IPS DF 4.7 (cell line): ENCODE results near the gene CNIH2.
A peak's percentile ranks its signal among the peaks of the same experiment; 100 is the strongest.

Experiments used
- DNase-seq: peaks from one replicate; pipeline ENCODE4 v3.0.0-alpha.2; 2013; ENCODE audit warnings: low spot score; ENCODE audit errors: extremely low read depth

Gene CNIH2

GRCh38 chr11:66259225-66259624 lies 18.8 kb upstream of the CNIH2 start:
- no peak for DNase-seq

GRCh38 chr11:66259956-66260355 lies 18.0 kb upstream of the CNIH2 start:
- no peak for DNase-seq

GRCh38 chr11:66261578-66261977 lies 16.4 kb upstream of the CNIH2 start:
- no peak for DNase-seq

- DNase-seq, result no peak
Observed at GRCh38 chr11:66262191-66262590, 15.8 kb upstream of the CNIH2 start.

GRCh38 chr11:66262696-66263095 lies 15.3 kb upstream of the CNIH2 start:
- DNase-seq, result no peak

GRCh38 chr11:66263231-66263630 lies 14.7 kb upstream of the CNIH2 start:
- no peak for DNase-seq

GRCh38 chr11:66263785-66264184 lies 14.2 kb upstream of the CNIH2 start:
- DNase-seq, result no peak

GRCh38 chr11:66264383-66264782 lies 13.6 kb upstream of the CNIH2 start:
- no peak for DNase-seq

GRCh38 chr11:66264914-66265313 lies 13.1 kb upstream of the CNIH2 start:
- DNase-seq, result no peak

GRCh38 chr11:66265531-66266377 lies 12.2 kb upstream of the CNIH2 start:
- no peak for DNase-seq

GRCh38 chr11:66266378-66267038 lies 11.5 kb upstream of the CNIH2 start:
- DNase-seq, result no peak

- DNase-seq, result no peak
Observed at GRCh38 chr11:66267039-66267378, 11.0 kb upstream of the CNIH2 start.

- no peak for DNase-seq
Observed at GRCh38 chr11:66267379-66268243, 10.4 kb upstream of the CNIH2 start.

- peak; percentile 98 for DNase-seq
Observed at GRCh38 chr11:66268244-66268951, 9.6 kb upstream of the CNIH2 start, which contains the start of gene RAB1B. TSS of gene RAB1B (plus strand) at chr11:66268639. CDS start at chr11:66268680, 41 bp downstream.

- no peak for DNase-seq
Observed at GRCh38 chr11:66268952-66269905, 8.7 kb upstream of the CNIH2 start.

GRCh38 chr11:66271816-66272215 lies 6.2 kb upstream of the CNIH2 start:
- no peak for DNase-seq

- DNase-seq, result no peak
Observed at GRCh38 chr11:66272596-66272995, 5.4 kb upstream of the CNIH2 start.

GRCh38 chr11:66274219-66274618 lies 3.8 kb upstream of the CNIH2 start:
- no peak for DNase-seq

GRCh38 chr11:66275396-66275795 lies 2.6 kb upstream of the CNIH2 start:
- no peak for DNase-seq

GRCh38 chr11:66275984-66276612 lies 1.9 kb upstream of the CNIH2 start:
- DNase-seq, result no peak
